Measurements from ENCODE around the gene PDSS2.
"Not testable (repeated sequence)": the region's sequence is repeated elsewhere in the genome, so short reads cannot be mapped to it uniquely, and the experiment has no call there.

The PDSS2 gene

GRCh38 chr6:107173779-107174178 lies 285.6 kb downstream of the PDSS2 start:
- H3K4me3 ChIP-seq (ENCODE audit: low read depth, low read length): no peak overlapping the region
- TF ChIP-seq CTCF (IDR thresholded peaks at IDR 0.05; ENCODE audit: borderline replicate concordance, insufficient read depth, low read depth, low read length): no peak

DNA sequence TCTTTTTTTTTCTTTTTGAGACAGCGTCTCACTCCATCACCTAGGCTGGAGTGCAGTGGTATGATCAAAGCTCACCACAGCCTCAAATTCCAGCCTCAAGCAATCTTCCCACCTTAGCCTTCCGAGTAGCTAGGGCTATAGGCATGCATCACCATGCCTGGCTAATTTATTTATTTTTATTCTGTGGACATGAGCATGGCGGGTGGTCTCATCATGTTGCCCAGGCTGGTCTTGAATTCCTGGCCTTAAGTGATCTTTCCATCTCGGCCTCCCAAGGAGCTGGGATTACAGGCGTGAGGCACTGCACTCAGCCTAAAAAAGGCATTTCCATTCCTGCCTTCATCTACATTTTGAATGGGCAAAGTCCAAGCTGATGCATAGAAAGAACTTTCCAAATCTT lies 287.9 kb downstream of the PDSS2 start:
- no peak for TF ChIP-seq CTCF (IDR thresholded peaks at IDR 0.05; ENCODE audit: borderline replicate concordance, insufficient read depth, low read depth, low read length)
- no peak overlapping the region for H3K4me3 ChIP-seq (ENCODE audit: low read depth, low read length)

- not testable (repeated sequence) for H3K4me3 ChIP-seq (ENCODE audit: low read depth, low read length)
Measured at GRCh38 chr6:107164299-107164698, 295.1 kb downstream of the PDSS2 start.

DNA sequence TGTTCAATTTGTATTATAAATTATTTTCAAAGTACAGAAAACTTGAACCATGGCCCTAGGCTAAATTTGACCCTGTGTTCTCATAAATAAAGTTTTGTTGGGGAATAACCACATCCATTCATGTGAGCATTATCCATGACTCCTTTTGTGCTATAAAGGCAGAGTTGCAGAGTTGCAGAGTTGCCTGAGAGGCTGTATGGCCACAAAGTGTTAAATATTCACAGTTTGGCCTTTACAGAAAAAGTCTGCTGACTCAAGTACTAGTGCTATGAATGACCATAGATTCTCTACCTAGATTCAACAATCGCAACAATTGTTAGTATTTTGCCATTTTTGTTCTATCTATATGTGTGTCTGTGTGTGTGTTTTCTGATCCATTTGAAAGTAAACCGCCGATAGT lies 297.8 kb downstream of the PDSS2 start:
- no peak for TF ChIP-seq CTCF (IDR thresholded peaks at IDR 0.05; ENCODE audit: borderline replicate concordance, insufficient read depth, low read depth, low read length)
- H3K4me3 ChIP-seq (ENCODE audit: low read depth, low read length): no peak overlapping the region

- H3K4me3 ChIP-seq (ENCODE audit: low read depth, low read length): no peak overlapping the region
- TF ChIP-seq CTCF (IDR thresholded peaks at IDR 0.05; ENCODE audit: borderline replicate concordance, insufficient read depth, low read depth, low read length): no peak
Measured at GRCh38 chr6:107156617-107157016, 302.7 kb downstream of the PDSS2 start.

DNA sequence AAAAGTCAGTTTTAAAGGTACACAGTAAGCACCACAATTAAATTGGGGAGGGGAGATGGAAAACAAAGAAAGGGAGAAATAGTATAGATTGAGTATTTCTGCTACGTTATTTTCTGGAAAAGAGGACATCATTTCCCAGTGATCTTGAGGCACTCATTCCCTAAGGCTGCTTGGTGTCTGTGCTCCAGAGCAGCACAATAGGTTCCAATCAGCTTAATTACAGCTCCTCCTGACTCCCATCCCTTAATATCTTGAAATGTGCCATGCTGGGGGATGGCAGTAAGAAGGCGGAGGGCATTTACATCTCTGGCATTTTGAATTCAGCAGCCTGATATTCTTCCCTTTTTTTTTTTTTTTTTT lies 304.6 kb downstream of the PDSS2 start:
- no peak for TF ChIP-seq CTCF (IDR thresholded peaks at IDR 0.05; ENCODE audit: borderline replicate concordance, insufficient read depth, low read depth, low read length)
- H3K4me3 ChIP-seq (ENCODE audit: low read depth, low read length): no peak overlapping the region

DNA sequence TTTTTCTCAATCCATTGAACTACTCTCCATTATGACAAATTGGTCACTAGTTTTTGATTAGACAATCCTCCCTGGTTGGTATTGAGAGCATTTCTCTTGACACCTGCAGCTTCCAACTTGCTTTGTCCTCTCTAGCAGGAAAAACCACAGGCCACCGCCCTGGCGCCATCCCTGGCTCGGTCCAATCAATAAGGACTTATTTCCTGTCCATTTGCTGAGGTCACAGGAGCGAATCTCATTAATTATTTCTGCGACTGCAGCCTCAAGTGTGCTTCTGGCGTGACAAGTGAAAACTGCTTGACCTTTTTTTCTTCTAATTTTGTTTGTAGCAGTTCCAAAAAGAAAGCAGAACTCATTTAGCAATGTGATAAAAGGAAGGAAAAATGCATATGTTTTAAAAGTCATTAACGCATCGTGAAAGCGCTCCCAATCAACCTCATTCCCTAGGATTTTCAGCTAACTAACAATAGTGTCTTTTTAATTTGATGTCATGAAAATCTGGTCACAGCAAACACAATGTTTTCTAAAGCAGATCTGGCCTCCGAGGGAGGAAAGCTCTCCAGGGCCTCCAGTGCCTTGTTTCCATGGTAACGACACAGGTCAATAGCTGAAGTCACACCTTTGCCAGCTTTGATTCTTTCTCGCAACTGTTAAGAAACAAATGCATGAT lies 305.1 kb downstream of the PDSS2 start:
- no peak overlapping the region for H3K4me3 ChIP-seq (ENCODE audit: low read depth, low read length)
- no peak for TF ChIP-seq CTCF (IDR thresholded peaks at IDR 0.05; ENCODE audit: borderline replicate concordance, insufficient read depth, low read depth, low read length)
